Measurements from ENCODE around the gene TMEM39B.

- TF ChIP-seq CTCF (IDR thresholded peaks at IDR 0.05 in 2 of 3, conservative IDR thresholded peaks at IDR 0.05 in 1 of 3; ENCODE audit: borderline replicate concordance in 1 of 3, insufficient read depth in 1 of 3, low read depth in 2 of 3, low read length in 2 of 3) (no peak), RAD21 (IDR thresholded peaks at IDR 0.05; ENCODE audit: low read depth) (no peak)
Observed at GRCh38 chr1:32150847-32151246, 78.1 kb downstream of the TMEM39B start.

All from HCT116 (cell line).